Loucy (cell line): ENCODE results near the gene C1orf167.

ENCODE experiments used
- H2AFZ ChIP-seq: fragments of 200-600 bp; sonication (generic); 2 replicates; pipeline ENCODE4 v1.6.0; 2016; ENCODE audit warnings: antibody characterized with exemption, mild to moderate bottlenecking, low read length, moderate library complexity
- H3F3A ChIP-seq: fragments of 200-600 bp; 2 replicates; pipeline ENCODE4 v1.6.0; 2016; ENCODE audit warnings: antibody characterized with exemption, low read depth, mild to moderate bottlenecking
- H3K27me3 ChIP-seq: fragments of 200-600 bp; sonication (generic); 2 replicates; pipeline ENCODE4 v1.6.1; 2014; ENCODE audit warnings: low read length, mild to moderate bottlenecking; ENCODE audit not compliant: insufficient read depth, poor library complexity, severe bottlenecking
- H3K36me3 ChIP-seq: fragments of 200-600 bp; sonication (generic); 2 replicates; pipeline ENCODE4 v1.6.1; 2016; ENCODE audit warnings: low read length; ENCODE audit not compliant: insufficient read depth
- H3K4me1 ChIP-seq: fragments of 200-600 bp; sonication (generic); 2 replicates; pipeline ENCODE4 v1.5.1; 2014; ENCODE audit warnings: low read length, mild to moderate bottlenecking; ENCODE audit not compliant: insufficient read depth, poor library complexity, severe bottlenecking
- H3K4me2 ChIP-seq: fragments of 200-600 bp; sonication (generic); 2 replicates; pipeline ENCODE4 v1.6.0; 2014; ENCODE audit warnings: antibody characterized with exemption, low read length, low read depth, mild to moderate bottlenecking; ENCODE audit not compliant: poor library complexity, severe bottlenecking
- H3K4me3 ChIP-seq: fragments of 200-600 bp; sonication (generic); 2 replicates; pipeline ENCODE4 v1.5.1; 2014; ENCODE audit warnings: low read length, mild to moderate bottlenecking, mixed read lengths; ENCODE audit not compliant: poor library complexity, severe bottlenecking
- H3K79me2 ChIP-seq: fragments of 200-600 bp; sonication (generic); 2 replicates; pipeline ENCODE4 v1.6.1; 2014; ENCODE audit warnings: low read length; ENCODE audit not compliant: insufficient read depth
- H3K9ac ChIP-seq: fragments of 200-600 bp; sonication (generic); 2 replicates; pipeline ENCODE4 v1.6.0; 2014; ENCODE audit warnings: mild to moderate bottlenecking, low read depth, low read length, moderate library complexity; ENCODE audit not compliant: poor library complexity, severe bottlenecking
- H3K9me2 ChIP-seq: fragments of 200-600 bp; sonication (generic); replicated peaks from 2 replicates; pipeline ENCODE4 v1.6.1; 2016; ENCODE audit warnings: low read depth, low read length, mixed read lengths
- H3K9me3 ChIP-seq: fragments of 200-600 bp; sonication (generic); 2 replicates; pipeline ENCODE4 v1.6.1; 2014; ENCODE audit warnings: mild to moderate bottlenecking, antibody characterized with exemption, low read length, low read depth; ENCODE audit not compliant: insufficient read depth
- H4K20me1 ChIP-seq: fragments of 200-600 bp; sonication (generic); 2 replicates; pipeline ENCODE4 v1.6.0; 2014; ENCODE audit warnings: antibody characterized with exemption, low read length, mild to moderate bottlenecking; ENCODE audit not compliant: insufficient read depth, poor library complexity, severe bottlenecking
- EZH2phosphoT487 ChIP-seq: fragments of 200-600 bp; IDR thresholded peaks from 2 replicates; pipeline ENCODE4 v1.6.1; 2018; ENCODE audit warnings: antibody characterized with exemption, mild to moderate bottlenecking, moderate library complexity, borderline replicate concordance
- TF ChIP-seq, protein P1 (sequence below): fragments of 200-600 bp; sonication (generic); conservative IDR thresholded peaks from 2 replicates; pipeline ENCODE4 v1.5.1; 2014; ENCODE audit warnings: mild to moderate bottlenecking, antibody characterized with exemption, low read length

Gene C1orf167, protein sequence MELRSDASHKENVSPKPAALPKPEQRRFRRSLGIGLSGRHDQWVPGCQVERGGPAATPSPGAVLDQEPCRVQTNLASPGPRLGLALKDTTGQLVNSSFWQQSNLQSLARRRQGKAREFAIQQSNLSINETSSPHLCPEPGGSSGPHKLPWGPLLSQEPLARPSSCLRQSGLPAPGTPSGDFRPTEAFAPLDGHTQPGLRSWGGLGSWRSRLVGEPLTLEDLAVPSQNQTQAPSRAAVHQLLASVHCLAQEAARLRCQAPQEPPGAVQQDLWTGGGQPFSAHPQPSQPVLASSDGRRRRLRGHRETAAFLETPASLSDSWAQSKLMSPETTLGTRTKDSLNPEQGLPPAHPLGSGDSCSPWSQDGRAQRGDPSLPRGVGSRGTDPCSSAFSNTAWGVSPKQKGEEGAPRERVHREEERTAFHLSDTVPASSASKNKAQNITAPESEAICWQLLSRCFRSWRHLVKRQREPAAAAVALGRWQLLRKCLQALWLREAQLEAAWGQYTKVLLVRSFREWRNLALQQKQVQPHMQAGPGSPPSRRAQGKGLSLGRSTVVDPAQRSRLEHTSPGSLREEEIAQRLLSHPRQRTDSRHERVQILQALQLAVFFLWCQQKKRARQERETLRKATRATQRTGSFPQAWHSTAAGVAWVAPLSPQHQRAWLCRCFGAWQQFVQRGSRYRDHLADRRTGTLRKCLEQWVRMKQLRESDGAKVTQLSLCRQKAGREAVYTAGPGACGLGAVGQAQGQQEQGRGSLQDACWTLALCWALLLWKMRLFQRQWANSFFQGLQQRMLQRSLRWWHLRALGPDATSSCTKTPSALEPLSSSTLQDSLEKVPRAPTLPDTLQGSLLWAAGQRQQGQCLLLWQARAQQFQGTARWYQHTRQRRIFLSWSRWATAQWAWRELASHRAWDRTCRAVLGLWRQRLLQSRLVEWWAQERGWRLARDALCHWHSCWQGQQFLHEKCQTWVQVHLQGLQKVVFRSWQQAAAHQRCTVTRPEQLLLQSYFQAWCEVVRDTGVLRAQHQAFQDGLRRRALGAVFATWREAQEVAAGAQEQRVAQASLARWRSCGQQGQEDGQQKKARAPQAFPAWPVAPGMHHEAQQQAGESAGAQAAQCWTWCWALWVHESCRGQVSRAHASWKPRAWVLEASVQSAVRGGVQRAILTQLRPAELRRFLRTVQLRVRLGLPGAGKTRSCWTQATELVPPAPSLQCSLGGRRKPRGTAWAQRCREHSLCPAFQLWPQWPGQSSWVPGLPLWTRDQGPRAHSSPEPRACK (N-terminal part only)

DNA sequence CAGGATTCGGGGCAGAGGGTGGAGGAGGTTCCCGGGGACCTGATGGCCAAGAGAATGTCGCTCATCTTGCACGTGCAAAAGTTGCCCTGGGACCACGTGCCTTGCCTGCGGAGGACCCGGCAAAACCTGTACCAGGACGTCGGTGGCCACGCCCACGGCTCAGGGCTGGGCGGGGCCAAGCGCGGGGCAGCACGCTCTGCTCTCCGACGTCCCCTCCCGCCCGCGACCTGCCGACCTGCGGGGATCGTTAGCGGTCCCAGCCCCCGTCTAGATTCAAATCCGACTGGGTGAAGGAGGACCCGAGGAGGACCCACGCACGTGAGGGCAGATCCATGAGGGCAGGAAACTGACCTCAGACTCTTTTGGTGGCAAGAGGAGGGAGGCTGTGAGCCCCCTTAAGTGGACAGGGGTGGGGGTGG lies at the start of gene C1orf167:
Gene C1orf167, plus strand, starts transcription at position 206 of the 419 bp plus-strand sequence. CDS start 2,208 bp downstream, outside the sequence.
- H3K79me2 ChIP-seq: no peaks in the 10 kb centered on the region
- no peaks in the 10 kb centered on the region for H3F3A ChIP-seq
- no peak for TF ChIP-seq EZH2phosphoT487
- TF ChIP-seq, protein P1, sequence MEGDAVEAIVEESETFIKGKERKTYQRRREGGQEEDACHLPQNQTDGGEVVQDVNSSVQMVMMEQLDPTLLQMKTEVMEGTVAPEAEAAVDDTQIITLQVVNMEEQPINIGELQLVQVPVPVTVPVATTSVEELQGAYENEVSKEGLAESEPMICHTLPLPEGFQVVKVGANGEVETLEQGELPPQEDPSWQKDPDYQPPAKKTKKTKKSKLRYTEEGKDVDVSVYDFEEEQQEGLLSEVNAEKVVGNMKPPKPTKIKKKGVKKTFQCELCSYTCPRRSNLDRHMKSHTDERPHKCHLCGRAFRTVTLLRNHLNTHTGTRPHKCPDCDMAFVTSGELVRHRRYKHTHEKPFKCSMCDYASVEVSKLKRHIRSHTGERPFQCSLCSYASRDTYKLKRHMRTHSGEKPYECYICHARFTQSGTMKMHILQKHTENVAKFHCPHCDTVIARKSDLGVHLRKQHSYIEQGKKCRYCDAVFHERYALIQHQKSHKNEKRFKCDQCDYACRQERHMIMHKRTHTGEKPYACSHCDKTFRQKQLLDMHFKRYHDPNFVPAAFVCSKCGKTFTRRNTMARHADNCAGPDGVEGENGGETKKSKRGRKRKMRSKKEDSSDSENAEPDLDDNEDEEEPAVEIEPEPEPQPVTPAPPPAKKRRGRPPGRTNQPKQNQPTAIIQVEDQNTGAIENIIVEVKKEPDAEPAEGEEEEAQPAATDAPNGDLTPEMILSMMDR: no peak
- H3K4me1 ChIP-seq: no peaks in the 10 kb centered on the region
- H3K9me2 ChIP-seq: no peaks in the 10 kb centered on the region
- H3K9me3 ChIP-seq: no peaks in the 10 kb centered on the region
- no peaks in the 10 kb centered on the region for H3K36me3 ChIP-seq
- no peaks in the 10 kb centered on the region for H4K20me1 ChIP-seq
- no peak within 1 kb of the TSS for H3K4me3 ChIP-seq
- no peaks in the 10 kb centered on the region for H3K27me3 ChIP-seq
- H3K4me2 ChIP-seq: no peak within 1 kb of the TSS
- H2AFZ ChIP-seq: no peak within 1 kb of the TSS
- no peak within 1 kb of the TSS for H3K9ac ChIP-seq

DNA sequence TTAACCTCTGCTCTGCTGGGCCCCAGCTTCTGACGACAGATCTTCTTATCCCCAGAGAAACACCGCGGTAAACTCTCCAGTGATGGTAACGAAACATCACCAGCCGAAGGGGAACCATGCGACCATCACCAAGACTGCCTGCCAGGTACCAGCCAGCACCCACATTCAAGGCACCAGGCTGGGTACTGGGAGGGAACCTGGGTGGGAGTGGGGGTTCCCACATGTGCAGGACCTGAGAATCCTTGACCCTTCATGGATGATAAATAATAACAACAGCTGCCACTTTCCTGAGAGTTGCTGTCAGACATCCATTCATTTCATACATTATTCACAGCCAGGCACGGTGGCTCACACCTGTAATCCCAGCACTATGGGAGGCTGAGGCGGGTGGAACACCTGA lies 49.7 kb upstream of the C1orf167 start:
- no peak for TF ChIP-seq EZH2phosphoT487
- TF ChIP-seq, protein P1: no peak
- H3K79me2 ChIP-seq: no peaks in the 10 kb centered on the region

DNA sequence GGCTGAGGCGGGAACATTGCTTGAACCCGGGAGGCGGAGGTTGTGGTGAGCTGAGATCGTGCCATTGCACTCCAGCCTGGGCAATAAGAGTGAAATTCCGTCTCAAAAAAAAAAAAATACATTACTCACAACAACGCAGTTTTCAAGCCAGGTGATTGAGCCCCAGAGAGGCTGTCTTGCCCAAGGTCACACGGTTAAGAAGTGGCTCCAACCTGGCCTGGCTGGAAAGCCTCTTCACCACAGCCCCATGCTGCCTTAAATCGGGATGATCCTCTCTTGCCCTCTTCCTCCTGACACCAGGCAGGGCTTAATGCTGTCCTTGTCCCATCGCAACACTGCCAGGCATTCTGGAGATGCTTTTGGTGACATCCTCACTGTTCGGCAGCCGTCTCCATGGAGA lies 48.9 kb upstream of the C1orf167 start:
- no peaks in the 10 kb centered on the region for H3K9me2 ChIP-seq
- no peak overlapping the region for H3K4me2 ChIP-seq
- H3K79me2 ChIP-seq: no peaks in the 10 kb centered on the region
- H4K20me1 ChIP-seq: no peaks in the 10 kb centered on the region
- H3K9me3 ChIP-seq: no peaks in the 10 kb centered on the region
- H3F3A ChIP-seq: no peaks in the 10 kb centered on the region
- no peak overlapping the region for H2AFZ ChIP-seq
- H3K36me3 ChIP-seq: peaks cover 5% of the 10 kb centered on the region; the same call in 1 of the 2 replicates
- TF ChIP-seq, protein P1: no peak
- TF ChIP-seq EZH2phosphoT487: no peak
- no peaks in the 10 kb centered on the region for H3K27me3 ChIP-seq
- no peaks in the 10 kb centered on the region for H3K4me1 ChIP-seq
- no peak overlapping the region for H3K9ac ChIP-seq
- H3K4me3 ChIP-seq: no peak overlapping the region

More for the DNA sequence above, 49.7 kb upstream of the C1orf167 start:
- Histone ChIP-seq H2AFZ (no peak overlapping the region), H3K4me1 (no peaks in the 10 kb centered on the region), H3K27me3 (no peaks in the 10 kb centered on the region), H4K20me1 (no peaks in the 10 kb centered on the region), H3K9ac (no peak overlapping the region), H3K9me3 (no peaks in the 10 kb centered on the region), H3K36me3 (peaks cover 5% of the 10 kb centered on the region; the same call in 1 of the 2 replicates), H3K9me2 (no peaks in the 10 kb centered on the region), H3K4me3 (no peak overlapping the region), H3K4me2 (no peak overlapping the region), H3F3A (no peaks in the 10 kb centered on the region)
